ENCODE data around the gene TGFBR3. TPM values are rescaled to one million over a fixed set of nuclear protein-coding genes. Genes with fewer than 3 reads are reported as not detected.
"Not testable (repeated sequence)": the region's sequence is repeated elsewhere in the genome, so short reads cannot be mapped to it uniquely, and the experiment has no call there.

TGFBR3 gene
- total RNA-seq, 1 experiment from 2014 or later, result 3.1 TPM

DNA sequence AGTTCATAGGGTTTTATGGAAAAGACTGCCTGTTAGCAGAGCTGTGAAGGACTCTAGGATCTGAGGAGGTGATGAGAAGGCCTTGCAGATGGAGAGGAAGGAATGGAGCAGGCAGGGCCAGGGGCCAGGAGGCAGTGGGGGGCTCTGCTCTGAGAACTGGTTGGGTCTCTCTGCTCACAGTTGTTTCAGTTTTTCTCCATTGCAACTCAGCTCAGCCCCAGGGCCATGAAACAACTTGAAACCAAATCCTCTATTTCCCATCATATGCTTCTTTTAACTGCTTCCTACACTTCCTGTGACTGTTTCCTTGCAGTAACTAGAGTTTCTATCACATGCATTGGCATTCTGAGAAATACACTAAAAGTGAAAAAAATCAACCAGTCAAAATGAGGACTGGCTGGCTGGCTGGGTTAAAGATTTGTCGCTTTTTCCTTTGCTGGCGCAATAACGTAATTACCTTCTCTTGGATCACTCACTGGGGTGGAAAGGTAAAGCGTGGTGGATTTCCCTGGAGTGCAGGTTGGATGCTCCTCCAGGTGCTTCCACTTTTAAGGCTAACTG lies 213.3 kb downstream of the TGFBR3 start:
- ChIA-PET POLR2A (ENCODE audit: low non-redundant PET) (no interaction called here), CTCF (no interaction called here)
- BruUV-seq (replicated peaks), result no TSS peak
- intact Hi-C loops (cut with micrococcal nuclease; ENCODE audit: unreplicated experiment), result no loop called here
- Histone ChIP-seq H3K4me3 (ENCODE audit: low read depth, low read length, poor library complexity, severe bottlenecking) (no peak overlapping the region), H3K27ac (ENCODE audit: low read depth, low read length, poor library complexity, severe bottlenecking) (no peak overlapping the region), H3K9me3 (ENCODE audit: low read depth, low read length, poor library complexity, severe bottlenecking) (no peaks in the 10 kb centered on the region), H3K27me3 (replicated peaks; ENCODE audit: insufficient read depth, low read depth, low read length, poor library complexity) (no peaks in the 10 kb centered on the region), H3K36me3 (ENCODE audit: insufficient read depth, low read length, poor library complexity, severe bottlenecking) (no peaks in the 10 kb centered on the region), H3K4me1 (ENCODE audit: insufficient read depth, low read length, poor library complexity, severe bottlenecking) (no peaks in the 10 kb centered on the region)
- DNase-seq (ENCODE audit: low spot score), result no peak
- TF ChIP-seq, protein P1, sequence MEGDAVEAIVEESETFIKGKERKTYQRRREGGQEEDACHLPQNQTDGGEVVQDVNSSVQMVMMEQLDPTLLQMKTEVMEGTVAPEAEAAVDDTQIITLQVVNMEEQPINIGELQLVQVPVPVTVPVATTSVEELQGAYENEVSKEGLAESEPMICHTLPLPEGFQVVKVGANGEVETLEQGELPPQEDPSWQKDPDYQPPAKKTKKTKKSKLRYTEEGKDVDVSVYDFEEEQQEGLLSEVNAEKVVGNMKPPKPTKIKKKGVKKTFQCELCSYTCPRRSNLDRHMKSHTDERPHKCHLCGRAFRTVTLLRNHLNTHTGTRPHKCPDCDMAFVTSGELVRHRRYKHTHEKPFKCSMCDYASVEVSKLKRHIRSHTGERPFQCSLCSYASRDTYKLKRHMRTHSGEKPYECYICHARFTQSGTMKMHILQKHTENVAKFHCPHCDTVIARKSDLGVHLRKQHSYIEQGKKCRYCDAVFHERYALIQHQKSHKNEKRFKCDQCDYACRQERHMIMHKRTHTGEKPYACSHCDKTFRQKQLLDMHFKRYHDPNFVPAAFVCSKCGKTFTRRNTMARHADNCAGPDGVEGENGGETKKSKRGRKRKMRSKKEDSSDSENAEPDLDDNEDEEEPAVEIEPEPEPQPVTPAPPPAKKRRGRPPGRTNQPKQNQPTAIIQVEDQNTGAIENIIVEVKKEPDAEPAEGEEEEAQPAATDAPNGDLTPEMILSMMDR (conservative IDR thresholded peaks at IDR 0.05; ENCODE audit: low read depth, low read length), result no peak
- TF ChIP-seq EZH2 (IDR thresholded peaks at IDR 0.05; ENCODE audit: borderline replicate concordance, low read depth, low read length, poor library complexity, severe bottlenecking), result no peak

DNA sequence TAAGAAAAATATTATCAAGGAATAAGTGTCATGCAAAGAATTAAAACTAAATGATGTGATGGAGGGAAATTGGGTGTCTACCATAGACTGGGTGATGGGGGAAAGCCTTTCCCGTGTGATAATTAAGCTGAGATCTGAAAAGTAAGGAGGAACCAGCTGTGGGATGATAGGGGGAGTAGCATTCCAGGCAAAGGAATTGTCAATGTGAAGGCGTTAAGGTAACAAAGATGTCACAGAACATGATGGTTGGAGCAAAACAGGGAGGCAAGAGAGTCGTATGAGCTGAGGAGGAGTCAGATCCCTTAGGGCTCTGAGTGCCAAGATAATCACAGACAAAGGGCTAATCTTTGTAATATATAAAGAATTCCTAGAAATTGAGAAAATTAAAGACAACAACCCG lies 215.2 kb downstream of the TGFBR3 start:
- Histone ChIP-seq H3K27me3 (replicated peaks; ENCODE audit: insufficient read depth, low read depth, low read length, poor library complexity) (no peaks in the 10 kb centered on the region), H3K4me3 (ENCODE audit: low read depth, low read length, poor library complexity, severe bottlenecking) (no peak overlapping the region), H3K36me3 (ENCODE audit: insufficient read depth, low read length, poor library complexity, severe bottlenecking) (no peaks in the 10 kb centered on the region), H3K9me3 (ENCODE audit: low read depth, low read length, poor library complexity, severe bottlenecking) (no peaks in the 10 kb centered on the region), H3K27ac (ENCODE audit: low read depth, low read length, poor library complexity, severe bottlenecking) (no peak overlapping the region), H3K4me1 (ENCODE audit: insufficient read depth, low read length, poor library complexity, severe bottlenecking) (no peaks in the 10 kb centered on the region)
- no peak for TF ChIP-seq EZH2 (IDR thresholded peaks at IDR 0.05; ENCODE audit: borderline replicate concordance, low read depth, low read length, poor library complexity, severe bottlenecking)
- TF ChIP-seq, protein P1 (conservative IDR thresholded peaks at IDR 0.05; ENCODE audit: low read depth, low read length), result no peak
- ChIA-PET POLR2A (ENCODE audit: low non-redundant PET) (no interaction called here), CTCF (no interaction called here)
- DNase-seq (ENCODE audit: low spot score), result no peak
- intact Hi-C loops (cut with micrococcal nuclease; ENCODE audit: unreplicated experiment), result no loop called here
- BruUV-seq (replicated peaks), result no TSS peak

DNA sequence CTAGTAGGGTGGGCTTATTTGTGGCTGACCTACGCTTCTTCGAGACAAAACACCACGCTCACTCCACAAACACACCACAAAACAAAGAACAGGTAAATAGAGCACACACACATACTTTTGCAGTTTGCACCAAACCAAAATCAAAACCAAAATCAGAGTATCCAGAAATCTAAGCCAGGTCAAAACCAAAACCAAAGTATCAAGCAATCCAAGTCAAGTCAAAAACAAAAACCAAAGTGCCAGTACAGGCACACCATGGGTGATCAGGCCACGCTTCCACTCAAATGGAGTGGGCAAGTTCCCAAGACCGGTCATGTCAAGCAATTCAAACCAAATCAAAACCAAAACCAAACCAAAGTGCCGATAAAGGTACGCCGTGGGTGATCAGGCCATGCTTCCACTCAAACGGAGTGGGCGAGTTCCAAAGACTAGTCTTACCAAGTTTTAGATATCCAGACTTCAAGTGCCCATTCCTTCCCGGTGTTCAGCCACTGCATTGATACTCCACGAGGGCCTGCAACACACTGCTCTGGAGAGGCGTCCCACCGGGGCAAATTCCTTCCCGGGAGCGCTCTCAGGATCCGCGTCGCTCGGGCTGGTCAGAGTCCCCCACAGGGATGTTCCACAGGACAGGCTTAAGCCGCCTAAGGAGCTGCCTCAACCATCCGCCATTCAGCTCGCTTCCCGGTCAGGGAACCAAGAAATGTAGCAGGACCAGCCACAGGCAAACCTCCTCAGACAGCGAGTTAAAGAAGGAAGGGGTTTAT lies 216.2 kb downstream of the TGFBR3 start:
- no TSS peak for BruUV-seq (replicated peaks)
- POLR2A ChIA-PET (ENCODE audit: low non-redundant PET), result no interaction called here
- intact Hi-C loops (cut with micrococcal nuclease; ENCODE audit: unreplicated experiment), result no loop called here
- H3K4me3 ChIP-seq (ENCODE audit: low read depth, low read length, poor library complexity, severe bottlenecking), result no peak overlapping the region
- H3K27ac ChIP-seq (ENCODE audit: low read depth, low read length, poor library complexity, severe bottlenecking), result no peak overlapping the region
- TF ChIP-seq EZH2 (IDR thresholded peaks at IDR 0.05; ENCODE audit: borderline replicate concordance, low read depth, low read length, poor library complexity, severe bottlenecking), result no peak
- TF ChIP-seq, protein P1 (conservative IDR thresholded peaks at IDR 0.05; ENCODE audit: low read depth, low read length), result no peak
- no peaks in the 10 kb centered on the region for H3K36me3 ChIP-seq (ENCODE audit: insufficient read depth, low read length, poor library complexity, severe bottlenecking)
- CTCF ChIA-PET, result no interaction called here
- no peaks in the 10 kb centered on the region for H3K4me1 ChIP-seq (ENCODE audit: insufficient read depth, low read length, poor library complexity, severe bottlenecking)
- H3K9me3 ChIP-seq (ENCODE audit: low read depth, low read length, poor library complexity, severe bottlenecking), result no peaks in the 10 kb centered on the region
- no peaks in the 10 kb centered on the region for H3K27me3 ChIP-seq (replicated peaks; ENCODE audit: insufficient read depth, low read depth, low read length, poor library complexity)
- DNase-seq (ENCODE audit: low spot score), result no peak

DNA sequence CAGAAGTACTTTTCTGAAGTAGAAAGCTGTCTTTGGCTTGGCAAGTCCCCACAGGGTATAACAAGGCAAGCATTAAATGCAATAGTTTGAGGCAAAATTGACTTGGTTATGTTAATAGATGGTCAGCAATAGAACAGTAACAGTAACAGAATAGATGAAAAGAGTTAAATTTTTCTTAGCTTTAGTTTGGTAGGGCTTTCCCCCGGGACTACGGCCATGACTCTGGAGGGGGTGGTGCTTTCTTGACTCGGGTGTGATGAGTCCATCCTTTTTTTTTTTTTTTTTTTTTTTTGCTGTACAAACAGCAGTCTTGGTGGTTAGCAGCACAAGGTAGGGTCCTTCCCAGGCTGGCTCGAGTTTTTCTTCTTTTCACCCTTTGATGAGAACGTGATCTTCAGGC lies 219.3 kb downstream of the TGFBR3 start:
- BruUV-seq (replicated peaks); POLR2A ChIA-PET (ENCODE audit: low non-redundant PET); intact Hi-C loops (cut with micrococcal nuclease; ENCODE audit: unreplicated experiment): not testable (repeated sequence)

More for the DNA sequence above, 219.3 kb downstream of the TGFBR3 start:
- H3K27me3 ChIP-seq (replicated peaks; ENCODE audit: insufficient read depth, low read depth, low read length, poor library complexity); H3K36me3 ChIP-seq (ENCODE audit: insufficient read depth, low read length, poor library complexity, severe bottlenecking); H3K27ac ChIP-seq (ENCODE audit: low read depth, low read length, poor library complexity, severe bottlenecking); CTCF ChIA-PET; H3K4me1 ChIP-seq (ENCODE audit: insufficient read depth, low read length, poor library complexity, severe bottlenecking); H3K9me3 ChIP-seq (ENCODE audit: low read depth, low read length, poor library complexity, severe bottlenecking); H3K4me3 ChIP-seq (ENCODE audit: low read depth, low read length, poor library complexity, severe bottlenecking); DNase-seq (ENCODE audit: low spot score): not testable (repeated sequence)

All from A673 (cell line).